SK-N-SH (cell line): ENCODE results near the gene ABCB1. TPM values are rescaled to one million over a fixed set of nuclear protein-coding genes. Genes with fewer than 3 reads are reported as not detected.

Source experiments
- CTCF ChIA-PET: fragments of 300-600, 350-600 bp; formaldehyde crosslinking; extraction: SDS; loops from one replicate; lab custom pipeline; 2021; lab: Yijun Ruan, JAX
- POLR2A ChIA-PET: fragments of 350-600 bp; sonication (Branson Sonifier 250); formaldehyde crosslinking; extraction: SDS; loops from one replicate; lab custom pipeline; 2020; ENCODE audit warnings: antibody characterized with exemption, inconsistent platforms; lab: Yijun Ruan, JAX
- DNase-seq: peaks from one replicate; pipeline ENCODE4 v3.0.0; 2012
- H2AFZ ChIP-seq: fragments of 200-600 bp; sonication (generic); 2 replicates; pipeline ENCODE4 v1.8.1; 2016; ENCODE audit warnings: antibody characterized with exemption, mild to moderate bottlenecking, low read depth
- H3F3A ChIP-seq: fragments of 200-600 bp; sonication (generic); replicated peaks from 2 replicates; pipeline ENCODE3; 2016; ENCODE audit warnings: antibody characterized with exemption, mild to moderate bottlenecking; ENCODE audit not compliant: insufficient read depth
- H3K27ac ChIP-seq, 2 experiments: fragments of 200-500 bp in 1 of 2; fragments of 200-600 bp in 1 of 2; sonication (Bioruptor generic) in 1 of 2; sonication (generic), shearing (Covaris generic) in 1 of 2; 2 replicates each; pipeline versions ENCODE4 v1.5.1 to v1.6.1; 2014 to 2016; ENCODE audit warnings: low read depth in 2 of 2, inconsistent platforms in 1 of 2, low read length in 1 of 2, mild to moderate bottlenecking in 1 of 2, mixed read lengths in 1 of 2
- H3K27me3 ChIP-seq: fragments of 200-600 bp; sonication (generic), shearing (Covaris generic); 2 replicates; pipeline ENCODE4 v1.6.1; 2016; ENCODE audit warnings: mixed run types; ENCODE audit not compliant: insufficient read depth
- H3K36me3 ChIP-seq, 2 experiments: fragments of 200-500 bp in 1 of 2; fragments of 200-600 bp in 1 of 2; sonication (Bioruptor generic) in 1 of 2; sonication (generic) in 1 of 2; replicated peaks in 1 of 2; 2 replicates each; pipeline versions ENCODE3 to v1.5.1; 2014 to 2016; ENCODE audit warnings: low read length in 1 of 2, mild to moderate bottlenecking in 1 of 2; ENCODE audit not compliant: insufficient read depth in 2 of 2, control insufficient read depth in 1 of 2
- H3K4me1 ChIP-seq, 2 experiments: fragments of 200-500 bp in 1 of 2; fragments of 200-600 bp in 1 of 2; sonication (Bioruptor generic) in 1 of 2; sonication (generic), shearing (Covaris generic) in 1 of 2; 2 replicates each; pipeline versions ENCODE4 v1.5.1 to v1.6.1; 2014 to 2016; ENCODE audit warnings: low read depth in 1 of 2, low read length in 1 of 2, mixed run types in 1 of 2; ENCODE audit not compliant: insufficient read depth in 2 of 2, control insufficient read depth in 1 of 2
- H3K4me2 ChIP-seq: fragments of 200-600 bp; sonication (generic), shearing (Covaris generic); 2 replicates; pipeline ENCODE4 v1.6.1; 2017; ENCODE audit warnings: mixed run types
- H3K4me3 ChIP-seq, 2 experiments: fragments of 200-500 bp in 1 of 2; fragments of 200-600 bp in 1 of 2; sonication (Bioruptor generic) in 1 of 2; sonication (generic), shearing (Covaris generic) in 1 of 2; 2 replicates each; pipeline versions ENCODE4 v1.5.1 to v1.8.1; 2014 to 2016; ENCODE audit warnings: low read depth in 2 of 2, inconsistent platforms in 1 of 2, low read length in 1 of 2, mild to moderate bottlenecking in 1 of 2, mixed read lengths in 1 of 2, moderate library complexity in 1 of 2
- H3K79me2 ChIP-seq: fragments of 200-600 bp; sonication (generic); 2 replicates; pipeline ENCODE4 v1.8.1; 2017; ENCODE audit warnings: mild to moderate bottlenecking; ENCODE audit not compliant: insufficient read depth
- H3K9ac ChIP-seq: fragments of 200-600 bp; sonication (generic); 2 replicates; pipeline ENCODE4 v1.6.1; 2017; ENCODE audit warnings: mixed run types
- H3K9me2 ChIP-seq: fragments of 200-600 bp; sonication (generic); 2 replicates; pipeline ENCODE4 v1.6.1; 2017; ENCODE audit warnings: mixed run types
- H3K9me3 ChIP-seq: fragments of 200-600 bp; sonication (generic); 2 replicates; pipeline ENCODE4 v1.6.1; 2017; ENCODE audit warnings: mixed run types, mild to moderate bottlenecking, moderate library complexity
- H4K20me1 ChIP-seq: fragments of 200-600 bp; sonication (generic); 2 replicates; pipeline ENCODE4 v1.6.1; 2017; ENCODE audit warnings: mild to moderate bottlenecking, mixed run types; ENCODE audit not compliant: insufficient read depth
- CHD2 ChIP-seq: fragments of 150-350 bp; IDR thresholded peaks from 2 replicates; pipeline ENCODE4 v1.6.1; 2018; ENCODE audit warnings: low read length; ENCODE audit not compliant: partially characterized antibody
- ELF1 ChIP-seq: IDR thresholded peaks from 2 replicates; pipeline ENCODE4 v1.4.0; 2012
- EP300 ChIP-seq, 2 experiments: IDR thresholded peaks; 2 replicates each; pipeline versions ENCODE4 v1.4.0 to v1.6.1; 2012; ENCODE audit warnings: borderline replicate concordance in 1 of 2, low read depth in 1 of 2, low read length in 1 of 2
- EZH2phosphoT487 ChIP-seq: fragments of 200-600 bp; sonication (generic); IDR thresholded peaks from 2 replicates; pipeline ENCODE4 v1.6.1; 2017; ENCODE audit warnings: low read depth, mixed run types, mild to moderate bottlenecking, antibody characterized with exemption, moderate library complexity, borderline replicate concordance
- FOXJ3 ChIP-seq: sonication (generic); formaldehyde crosslinking; IDR thresholded peaks from 2 replicates; pipeline ENCODE4 v1.5.1; 2020; ENCODE audit warnings: mild to moderate bottlenecking, missing genetic modification reagents
- GABPA ChIP-seq: IDR thresholded peaks from 2 replicates; pipeline ENCODE4 v1.4.0; 2012; ENCODE audit warnings: low read depth, mild to moderate bottlenecking
- GATA2 ChIP-seq: sonication (generic); formaldehyde crosslinking; IDR thresholded peaks from 2 replicates; pipeline ENCODE4 v1.5.0; 2020; ENCODE audit warnings: mild to moderate bottlenecking, missing genetic modification reagents
- MAX ChIP-seq: IDR thresholded peaks from 2 replicates; pipeline ENCODE4 v1.4.0; 2012; ENCODE audit warnings: low read depth
- MEF2A ChIP-seq: IDR thresholded peaks from 2 replicates; pipeline ENCODE4 v1.4.0; 2012; ENCODE audit warnings: low read depth, borderline replicate concordance
- NFIC ChIP-seq: IDR thresholded peaks from 2 replicates; pipeline ENCODE4 v1.4.0; 2012; ENCODE audit warnings: borderline replicate concordance
- NRF1 ChIP-seq: IDR thresholded peaks from 2 replicates; pipeline ENCODE4 v1.6.1; 2012; ENCODE audit warnings: low read depth, mild to moderate bottlenecking, low read length
- POLR2AphosphoS5 ChIP-seq: IDR thresholded peaks from 2 replicates; pipeline ENCODE4 v1.6.1; 2012; ENCODE audit warnings: low read depth, low read length
- REST ChIP-seq: IDR thresholded peaks from 2 replicates; pipeline ENCODE4 v1.6.1; 2012; ENCODE audit warnings: mild to moderate bottlenecking, low read depth, low read length, moderate library complexity
- RXRA ChIP-seq: IDR thresholded peaks from 2 replicates; pipeline ENCODE4 v1.4.0; 2012; ENCODE audit warnings: low read depth, mild to moderate bottlenecking, borderline replicate concordance
- TAF1 ChIP-seq: IDR thresholded peaks from 2 replicates; pipeline ENCODE4 v1.6.1; 2012; ENCODE audit warnings: low read depth, mild to moderate bottlenecking, low read length, moderate library complexity, borderline replicate concordance
- TEAD4 ChIP-seq: IDR thresholded peaks from 2 replicates; pipeline ENCODE4 v1.4.0; 2012; ENCODE audit warnings: mild to moderate bottlenecking, borderline replicate concordance; ENCODE audit not compliant: insufficient read depth
- YY1 ChIP-seq: IDR thresholded peaks from 2 replicates; pipeline ENCODE4 v1.4.0; 2012; ENCODE audit warnings: low read depth, mild to moderate bottlenecking
- WGBS: methylation state at CpG from one replicate; pipeline ENCODE4 v1.1.6; 2017; ENCODE audit warnings: low lambda C conversion rate; 5-methylcytosine and 5-hydroxymethylcytosine counted together
- polyA plus RNA-seq, 3 experiments: library from polyadenylated mRNA; depleted of rRNA; stranded (reverse); fragments of >200 nt; gene quantifications; 2 replicates each; pipeline ENCODE4 v1.2.3, GENCODE V29; 2012

Gene ABCB1
- polyA plus RNA-seq, 1 of the 3 experiments (the other 2 are of a cell fraction): 2.0 TPM

GRCh38 chr7:87498893-87499292, 101.8 kb downstream of the ABCB1 start:
- H3K4me3 ChIP-seq: no peak overlapping the region
- no peaks in the 10 kb centered on the region for H3F3A ChIP-seq
- TF ChIP-seq POLR2AphosphoS5: no peak
- TF ChIP-seq MAX: no peak
- no peak for TF ChIP-seq YY1
- no peak for TF ChIP-seq TAF1
- no peak for TF ChIP-seq ELF1
- TF ChIP-seq NRF1: no peak
- no peak for TF ChIP-seq CHD2
- no peak for TF ChIP-seq MEF2A
- TF ChIP-seq GATA2 (CRISPR knock-in tag): no peak
- H3K79me2 ChIP-seq: no peaks in the 10 kb centered on the region
- no peaks in the 10 kb centered on the region; the same call in 1 of the 2 replicates for H3K9me3 ChIP-seq
- H4K20me1 ChIP-seq: no peaks in the 10 kb centered on the region
- H3K36me3 ChIP-seq: peaks cover 0 to 2% of the 10 kb centered on the region in 2 experiments
- CTCF ChIA-PET: no interaction called here
- no peak for DNase-seq
- no peaks in the 10 kb centered on the region for H3K27me3 ChIP-seq
- POLR2A ChIA-PET: no interaction called here
- no peaks in the 10 kb centered on the region for H3K4me1 ChIP-seq
- no peak overlapping the region for H2AFZ ChIP-seq
- no peak overlapping the region for H3K9ac ChIP-seq
- no peak overlapping the region for H3K27ac ChIP-seq
- no peaks in the 10 kb centered on the region for H3K9me2 ChIP-seq
- WGBS: 61% methylated on average over 1 of the region's 1 CpG
- H3K4me2 ChIP-seq: no peak overlapping the region

- no peaks in the 10 kb centered on the region for H3K9me2 ChIP-seq
- DNase-seq: no peak
- no peaks in the 10 kb centered on the region for H3F3A ChIP-seq
- no peak for TF ChIP-seq GABPA
- TF ChIP-seq NFIC: no peak
- no peak for TF ChIP-seq FOXJ3 (CRISPR knock-in tag)
- no peak for TF ChIP-seq GATA2 (CRISPR knock-in tag)
- POLR2A ChIA-PET: no interaction called here
- H3K4me1 ChIP-seq: no peaks in the 10 kb centered on the region
- no peaks in the 10 kb centered on the region for H3K9me3 ChIP-seq
- no peaks in the 10 kb centered on the region for H3K36me3 ChIP-seq
- no peak overlapping the region for H2AFZ ChIP-seq
- CTCF ChIA-PET: interaction anchor here (1.2 to 1.5 kb wide), 2 partner anchors 9 to 16 kb away, joined by 3 to 6 read pairs; no protein-coding TSS in a partner anchor
- no peaks in the 10 kb centered on the region for H4K20me1 ChIP-seq
- H3K27me3 ChIP-seq: no peaks in the 10 kb centered on the region
- H3K9ac ChIP-seq: no peak overlapping the region
- no peak overlapping the region for H3K4me3 ChIP-seq
- H3K4me2 ChIP-seq: no peak overlapping the region
- H3K27ac ChIP-seq: no peak overlapping the region
- WGBS: 34% methylated on average over 3 of the region's 3 CpGs
- H3K79me2 ChIP-seq: no peaks in the 10 kb centered on the region
Measured at GRCh38 chr7:87497482-87497881, 103.2 kb downstream of the ABCB1 start.

- Histone ChIP-seq H3K9me3 (no peaks in the 10 kb centered on the region), H2AFZ (no peak overlapping the region), H3K9me2 (no peaks in the 10 kb centered on the region), H3K27me3 (no peaks in the 10 kb centered on the region), H3K4me1 (no peaks in the 10 kb centered on the region), H3K4me2 (no peak overlapping the region), H4K20me1 (no peaks in the 10 kb centered on the region), H3K79me2 (no peaks in the 10 kb centered on the region), H3K9ac (no peak overlapping the region), H3K4me3 (no peak overlapping the region), H3K36me3 (no peaks in the 10 kb centered on the region), H3K27ac (no peak overlapping the region), H3F3A (no peaks in the 10 kb centered on the region)
- POLR2A ChIA-PET: no interaction called here
- WGBS: 58% methylated on average over 5 of the region's 5 CpGs
- CTCF ChIA-PET: interaction anchor here (0.7 to 1.2 kb wide), 5 partner anchors 9 to 129 kb away, joined by 3 to 4 read pairs (median 3); no protein-coding TSS in a partner anchor
- TF ChIP-seq EZH2phosphoT487 (no peak), REST (no peak), FOXJ3 (CRISPR knock-in tag) (no peak), TEAD4 (no peak), EP300 (IDR thresholded peaks at IDR 0.05; ENCODE audit: borderline replicate concordance in 1 of 2, low read depth in 1 of 2, low read length in 1 of 2) (no peak), RXRA (no peak), NRF1 (no peak)
- no peak for DNase-seq
Measured at GRCh38 chr7:87495366-87495765, 105.3 kb downstream of the ABCB1 start.
